WTC11 (cell line): ENCODE measurements around the gene CSRNP3. TPM values are rescaled to one million over a fixed set of nuclear protein-coding genes. Genes with fewer than 3 reads are reported as not detected.

Source experiments
- ATAC-seq: fragments of 200-7000 bp; cut with Tn5 transposase; 2 replicates; pipeline ENCODE4 v1.10.0; 2021; ENCODE audit warnings: mild to moderate bottlenecking, moderate library complexity
- CTCF ChIA-PET: fragments of 300-600 bp; sonication (Branson Sonifier 250); formaldehyde crosslinking; loops from one replicate; lab custom pipeline; 2021; ENCODE audit warnings: antibody characterized with exemption; lab: Charles Lee
- POLR2A ChIA-PET: fragments of 350-600 bp; sonication (Branson Sonifier 250); formaldehyde crosslinking; loops from one replicate; lab custom pipeline; 2021; ENCODE audit warnings: antibody characterized with exemption; lab: Charles Lee
- DNase-seq: peaks from one replicate; pipeline ENCODE4 v3.0.0; 2021; ENCODE audit warnings: low spot score
- H3K27ac Mint-ChIP-seq: 2 replicates; pipeline ENCODE4 v1.8.0; 2021; ENCODE audit warnings: mixed read lengths
- H3K27me3 Mint-ChIP-seq: 2 replicates; pipeline ENCODE4 v1.8.0; 2021; ENCODE audit warnings: low read depth, mild to moderate bottlenecking, moderate library complexity, mixed read lengths
- H3K36me3 Mint-ChIP-seq: 2 replicates; pipeline ENCODE4 v1.8.0; 2021; ENCODE audit warnings: mixed read lengths
- H3K4me1 Mint-ChIP-seq: 2 replicates; pipeline ENCODE4 v1.8.0; 2022; ENCODE audit warnings: mixed read lengths
- H3K4me3 Mint-ChIP-seq: 2 replicates; pipeline ENCODE4 v1.8.0; 2021; ENCODE audit warnings: mild to moderate bottlenecking, moderate library complexity, mixed read lengths
- H3K9me3 Mint-ChIP-seq: 2 replicates; pipeline ENCODE4 v1.8.0; 2021; ENCODE audit warnings: mixed read lengths
- AR ChIP-seq: fragments of 250-450 bp; sonication (Bioruptor Pico); IDR thresholded peaks from 2 replicates; pipeline ENCODE4 v1.9.0; 2021; ENCODE audit warnings: mild to moderate bottlenecking
- ATF2 ChIP-seq: sonication (generic); formaldehyde crosslinking; IDR thresholded peaks from 2 replicates; pipeline ENCODE4 v1.8.1; 2022; ENCODE audit warnings: low read depth, missing genetic modification reagents, borderline replicate concordance
- FOXJ3 ChIP-seq: sonication (generic); formaldehyde crosslinking; IDR thresholded peaks from 2 replicates; pipeline ENCODE4 v1.9.0; 2021; ENCODE audit warnings: missing genetic modification reagents, mild to moderate bottlenecking, borderline replicate concordance
- FOXK1 ChIP-seq: sonication (generic); formaldehyde crosslinking; IDR thresholded peaks from 2 replicates; pipeline ENCODE4 v1.8.0; 2022; ENCODE audit warnings: mild to moderate bottlenecking, moderate library complexity, missing genetic modification reagents
- FOXP1 ChIP-seq: sonication (generic); formaldehyde crosslinking; IDR thresholded peaks from 2 replicates; pipeline ENCODE4 v1.8.0; 2022; ENCODE audit warnings: missing genetic modification reagents, mild to moderate bottlenecking, moderate library complexity, borderline replicate concordance
- GRHL2 ChIP-seq: fragments of 250-450 bp; sonication (Bioruptor Pico); IDR thresholded peaks from 2 replicates; pipeline ENCODE4 v1.8.0; 2022; ENCODE audit warnings: mild to moderate bottlenecking, moderate library complexity; ENCODE audit not compliant: insufficient replicate concordance, severe bottlenecking
- IRF2 ChIP-seq: sonication (generic); formaldehyde crosslinking; IDR thresholded peaks from 2 replicates; pipeline ENCODE4 v1.8.0; 2022; ENCODE audit warnings: low read depth, missing genetic modification reagents, borderline replicate concordance
- JUN ChIP-seq: sonication (generic); formaldehyde crosslinking; IDR thresholded peaks from 2 replicates; pipeline ENCODE4 v1.8.0; 2023; ENCODE audit warnings: mild to moderate bottlenecking, missing genetic modification reagents
- KAT7 ChIP-seq: sonication (generic); formaldehyde crosslinking; IDR thresholded peaks from 2 replicates; pipeline ENCODE4 v1.8.1; 2023; ENCODE audit warnings: missing genetic modification reagents, mild to moderate bottlenecking, borderline replicate concordance
- MLX ChIP-seq: sonication (generic); formaldehyde crosslinking; IDR thresholded peaks from 2 replicates; pipeline ENCODE4 v1.8.1; 2023; ENCODE audit warnings: mild to moderate bottlenecking, missing genetic modification reagents, moderate library complexity
- NFYB ChIP-seq: sonication (generic); formaldehyde crosslinking; conservative IDR thresholded peaks from 2 replicates; pipeline ENCODE4 v1.8.0; 2022; ENCODE audit warnings: low read depth, missing genetic modification reagents
- OVOL2 ChIP-seq: fragments of 250-450 bp; sonication (Bioruptor Pico); IDR thresholded peaks from 2 replicates; pipeline ENCODE4 v1.9.0; 2021; ENCODE audit warnings: mild to moderate bottlenecking, borderline replicate concordance
- RELA ChIP-seq: sonication (generic); formaldehyde crosslinking; IDR thresholded peaks from 2 replicates; pipeline ENCODE4 v1.8.1; 2022; ENCODE audit warnings: missing genetic modification reagents, mild to moderate bottlenecking, borderline replicate concordance
- RORB ChIP-seq: fragments of 250-450 bp; sonication (Bioruptor Pico); IDR thresholded peaks from 2 replicates; pipeline ENCODE4 v1.9.0; 2021; ENCODE audit warnings: mild to moderate bottlenecking
- TEAD4 ChIP-seq: sonication (generic); formaldehyde crosslinking; IDR thresholded peaks from 2 replicates; pipeline ENCODE4 v1.8.0; 2022; ENCODE audit warnings: mild to moderate bottlenecking, missing genetic modification reagents
- ZBTB21 ChIP-seq: sonication (generic); formaldehyde crosslinking; IDR thresholded peaks from 2 replicates; pipeline ENCODE4 v1.8.1; 2023; ENCODE audit warnings: mild to moderate bottlenecking, missing genetic modification reagents, borderline replicate concordance
- ZNF263 ChIP-seq: sonication (generic); formaldehyde crosslinking; IDR thresholded peaks from 2 replicates; pipeline ENCODE4 v1.8.1; 2022; ENCODE audit warnings: low read depth, mild to moderate bottlenecking, moderate library complexity, missing genetic modification reagents
- ZNF416 ChIP-seq: fragments of 250-450 bp; sonication (Bioruptor Pico); IDR thresholded peaks from 2 replicates; pipeline ENCODE4 v1.9.0; 2021; ENCODE audit warnings: mild to moderate bottlenecking, inconsistent platforms
- ZNF512 ChIP-seq: sonication (generic); formaldehyde crosslinking; IDR thresholded peaks from 2 replicates; pipeline ENCODE4 v1.8.1; 2022; ENCODE audit warnings: missing genetic modification reagents, borderline replicate concordance
- total RNA-seq: library from RNA; stranded (reverse); gene quantifications from 3 replicates; pipeline ENCODE4 v1.2.3, GENCODE V29; 2021

CSRNP3 gene
- total RNA-seq, 1 experiment from 2014 or later, result 7.3 TPM

GRCh38 chr2:165560377-165560988 lies 91.0 kb downstream of the CSRNP3 start:
- no peak overlapping the region for H3K4me3 Mint-ChIP-seq
- DNase-seq, result no peak
- no peak for ATAC-seq
- no peak for TF ChIP-seq FOXK1 (CRISPR knock-in tag)
- no peak for TF ChIP-seq KAT7 (CRISPR knock-in tag)
- no peak for TF ChIP-seq AR (CRISPR knock-in tag)
- no peak for TF ChIP-seq ZNF416 (CRISPR knock-in tag)
- no peak for TF ChIP-seq IRF2 (CRISPR knock-in tag)
- TF ChIP-seq JUN (CRISPR knock-in tag), result no peak
- TF ChIP-seq TEAD4 (CRISPR knock-in tag), result no peak
- TF ChIP-seq ZBTB21, result no peak
- TF ChIP-seq MLX, result no peak
- TF ChIP-seq NFYB (CRISPR knock-in tag), result no peak
- no peak for TF ChIP-seq RORB
- TF ChIP-seq OVOL2 (CRISPR knock-in tag), result no peak
- TF ChIP-seq FOXP1 (CRISPR knock-in tag), result no peak
- TF ChIP-seq ZNF512 (CRISPR knock-in tag), result no peak
- no peak for TF ChIP-seq ZNF263 (CRISPR knock-in tag)
- TF ChIP-seq FOXJ3 (CRISPR knock-in tag), result no peak
- no peak for TF ChIP-seq ATF2 (CRISPR knock-in tag)
- TF ChIP-seq, all 79 proteins: peak for 0
- Mint-ChIP-seq H3K9me3 (no peaks in the 10 kb centered on the region), H3K27me3 (no peaks in the 10 kb centered on the region), H3K4me1 (peaks cover 23% of the 10 kb centered on the region), H3K36me3 (no peaks in the 10 kb centered on the region), H3K27ac (peak overlapping the region; percentile 39)
- CTCF ChIA-PET, result interaction anchor here (0.9 to 1.8 kb wide), 2 partner anchors 10 to 218 kb away, joined by 3 to 8 read pairs; no protein-coding TSS in a partner anchor
- POLR2A ChIA-PET, result no interaction called here

- Mint-ChIP-seq H3K9me3 (no peaks in the 10 kb centered on the region), H3K27ac (no peak overlapping the region), H3K36me3 (no peaks in the 10 kb centered on the region), H3K4me1 (peaks cover 23% of the 10 kb centered on the region), H3K27me3 (no peaks in the 10 kb centered on the region), H3K4me3 (no peak overlapping the region)
- no peak for DNase-seq
- TF ChIP-seq RELA (CRISPR knock-in tag) (no peak), GRHL2 (CRISPR knock-in tag) (no peak), FOXP1 (CRISPR knock-in tag) (no peak)
- ChIA-PET POLR2A (no interaction called here), CTCF (interaction anchor here (1.7 to 2.3 kb wide), 2 partner anchors 218 to 313 kb away, joined by 4 to 6 read pairs; no protein-coding TSS in a partner anchor)
- ATAC-seq, result no peak
Observed at GRCh38 chr2:165561516-165561915, 92.0 kb downstream of the CSRNP3 start.
